Hepatocyte (in vitro differentiated cells): ENCODE measurements around the gene PHACTR1. TPM values are rescaled to one million over a fixed set of nuclear protein-coding genes. Genes with fewer than 3 reads are reported as not detected.

Source experiments
- DNase-seq: peaks from one replicate; pipeline ENCODE4 v3.0.0-alpha.2; 2016; ENCODE audit warnings: low spot score
- H2AFZ ChIP-seq: fragments of 200-600 bp; sonication (generic); 2 replicates; pipeline ENCODE4 v1.6.0; 2016; ENCODE audit warnings: antibody characterized with exemption, mild to moderate bottlenecking
- H3K27ac ChIP-seq: fragments of 200-600 bp; sonication (generic); 2 replicates; pipeline ENCODE4 v1.5.1; 2016; ENCODE audit warnings: mild to moderate bottlenecking
- H3K27me3 ChIP-seq: fragments of 200-600 bp; sonication (generic); 2 replicates; pipeline ENCODE4 v1.6.1; 2016
- H3K36me3 ChIP-seq: fragments of 200-600 bp; sonication (generic); replicated peaks from 2 replicates; pipeline ENCODE4 v1.5.1; 2016; ENCODE audit warnings: low read depth; ENCODE audit not compliant: insufficient read depth
- H3K4me1 ChIP-seq: fragments of 200-600 bp; sonication (generic); 2 replicates; pipeline ENCODE4 v1.5.1; 2016; ENCODE audit warnings: mild to moderate bottlenecking, moderate library complexity; ENCODE audit not compliant: insufficient read depth
- H3K4me2 ChIP-seq: fragments of 200-600 bp; sonication (generic); 2 replicates; pipeline ENCODE4 v1.6.0; 2016
- H3K4me3 ChIP-seq: fragments of 200-600 bp; sonication (generic); 2 replicates; pipeline ENCODE4 v1.5.1; 2016; ENCODE audit warnings: mild to moderate bottlenecking
- H3K79me2 ChIP-seq: fragments of 200-600 bp; sonication (generic); 2 replicates; pipeline ENCODE4 v1.6.0; 2017; ENCODE audit warnings: mild to moderate bottlenecking
- H3K9me2 ChIP-seq: fragments of 200-600 bp; sonication (generic); replicated peaks from 2 replicates; pipeline ENCODE4 v1.6.0; 2017; ENCODE audit warnings: mild to moderate bottlenecking; ENCODE audit not compliant: insufficient read depth
- H3K9me3 ChIP-seq: fragments of 200-600 bp; sonication (generic); 2 replicates; pipeline ENCODE4 v1.5.1; 2016; ENCODE audit warnings: low read depth, mild to moderate bottlenecking
- H4K20me1 ChIP-seq: fragments of 200-600 bp; sonication (generic); 2 replicates; pipeline ENCODE4 v1.6.0; 2016; ENCODE audit warnings: mild to moderate bottlenecking; ENCODE audit not compliant: insufficient read depth, poor library complexity, severe bottlenecking
- CTCF ChIP-seq: fragments of 200-600 bp; sonication (generic); IDR thresholded peaks from 2 replicates; pipeline ENCODE4 v1.5.1; 2016; ENCODE audit warnings: antibody characterized with exemption, mild to moderate bottlenecking; ENCODE audit not compliant: poor library complexity
- EZH2 ChIP-seq: fragments of 200-600 bp; sonication (generic); IDR thresholded peaks from 2 replicates; pipeline ENCODE4 v1.6.1; 2016; ENCODE audit warnings: antibody characterized with exemption, mild to moderate bottlenecking, borderline replicate concordance
- EZH2phosphoT487 ChIP-seq: fragments of 200-600 bp; sonication (generic); IDR thresholded peaks from one replicate; pipeline ENCODE4 v1.6.1; 2018; ENCODE audit warnings: antibody characterized with exemption, mild to moderate bottlenecking, low read depth, moderate library complexity; ENCODE audit not compliant: unreplicated experiment, severe bottlenecking
- WGBS: methylation state at CpG from one replicate; pipeline ENCODE4 v1.1.6; 2016; ENCODE audit warnings: low lambda C conversion rate; ENCODE audit errors: missing lambda C conversion rate; 5-methylcytosine and 5-hydroxymethylcytosine counted together
- polyA plus RNA-seq: library from polyadenylated mRNA; unstranded; fragments of >200 nt; fragmentation: Nextera tagmentation; extraction: Ambion mirVana; gene quantifications from 2 replicates; pipeline ENCODE4 v1.2.1, GENCODE V29; 2016
- total RNA-seq: library from RNA; depleted of rRNA; stranded (reverse); fragments of >200 nt; gene quantifications from 2 replicates; pipeline ENCODE4 v1.2.3, GENCODE V29; 2014

Gene PHACTR1
- total and polyA plus RNA-seq, 2 experiments from 2014 or later, result 3.0 to 4.3 TPM

- peaks cover 3% of the 10 kb centered on the region for H3K9me2 ChIP-seq
- no peak overlapping the region for H2AFZ ChIP-seq
- no peaks in the 10 kb centered on the region for H3K4me1 ChIP-seq
- no peak overlapping the region for H3K4me2 ChIP-seq
- TF ChIP-seq CTCF, result no peak
- no peak for TF ChIP-seq EZH2phosphoT487
- TF ChIP-seq EZH2, result no peak
- no peaks in the 10 kb centered on the region for H3K9me3 ChIP-seq
- H3K36me3 ChIP-seq, result no peaks in the 10 kb centered on the region
- H3K27ac ChIP-seq, result no peak overlapping the region
- no peak for DNase-seq
- H3K27me3 ChIP-seq, result no peaks in the 10 kb centered on the region
- no peaks in the 10 kb centered on the region for H4K20me1 ChIP-seq
- WGBS, result 90% methylated on average over 3 of the region's 3 CpGs
- H3K4me3 ChIP-seq, result no peak overlapping the region
- H3K79me2 ChIP-seq, result no peaks in the 10 kb centered on the region
These were observed 55.8 kb downstream of the PHACTR1 start for GRCh38 chr6:12772416-12772815.

GRCh38 chr6:12776291-12776690 is 59.7 kb downstream of the PHACTR1 start:
- H3K79me2 ChIP-seq, result no peaks in the 10 kb centered on the region
- H3K4me2 ChIP-seq, result no peak overlapping the region
- no peaks in the 10 kb centered on the region for H3K4me1 ChIP-seq
- H3K36me3 ChIP-seq, result no peaks in the 10 kb centered on the region
- no peak overlapping the region for H2AFZ ChIP-seq
- H3K9me3 ChIP-seq, result no peaks in the 10 kb centered on the region
- H3K9me2 ChIP-seq, result peaks cover 3% of the 10 kb centered on the region
- no peak for TF ChIP-seq EZH2
- no peak for TF ChIP-seq EZH2phosphoT487
- H4K20me1 ChIP-seq, result no peaks in the 10 kb centered on the region
- no peak for DNase-seq
- no peak overlapping the region for H3K4me3 ChIP-seq
- no peaks in the 10 kb centered on the region for H3K27me3 ChIP-seq
- no peak overlapping the region for H3K27ac ChIP-seq
- 76% methylated on average over 4 of the region's 4 CpGs for WGBS

GRCh38 chr6:12779772-12780171 is 63.2 kb downstream of the PHACTR1 start:
- Histone ChIP-seq H3K9me3 (no peaks in the 10 kb centered on the region), H3K4me1 (no peaks in the 10 kb centered on the region), H2AFZ (no peak overlapping the region), H4K20me1 (no peaks in the 10 kb centered on the region), H3K4me3 (no peak overlapping the region), H3K36me3 (no peaks in the 10 kb centered on the region), H3K27ac (no peak overlapping the region), H3K4me2 (no peak overlapping the region), H3K79me2 (no peaks in the 10 kb centered on the region), H3K9me2 (peaks cover 3% of the 10 kb centered on the region), H3K27me3 (no peaks in the 10 kb centered on the region)
- TF ChIP-seq CTCF (no peak), EZH2phosphoT487 (no peak), EZH2 (no peak)
- WGBS, result 89% methylated on average over 2 of the region's 2 CpGs
- DNase-seq, result no peak

- Histone ChIP-seq H3K36me3 (no peaks in the 10 kb centered on the region), H2AFZ (no peak overlapping the region), H4K20me1 (no peaks in the 10 kb centered on the region), H3K27ac (no peak overlapping the region), H3K79me2 (no peaks in the 10 kb centered on the region), H3K9me3 (no peaks in the 10 kb centered on the region), H3K4me2 (no peak overlapping the region), H3K4me3 (no peak overlapping the region), H3K4me1 (no peaks in the 10 kb centered on the region), H3K27me3 (no peaks in the 10 kb centered on the region), H3K9me2 (no peaks in the 10 kb centered on the region)
- no peak for TF ChIP-seq CTCF
- TF ChIP-seq EZH2, result no peak
- no peak for TF ChIP-seq EZH2phosphoT487
- no peak for DNase-seq
- WGBS, result 92% methylated on average over 5 of the region's 5 CpGs
These were observed 65.6 kb downstream of the PHACTR1 start for GRCh38 chr6:12782136-12782535.
